GM20000 (cell line): Measurements from ENCODE around the gene VAV3.
"Not testable (repeated sequence)": the region's sequence is repeated elsewhere in the genome, so short reads cannot be mapped to it uniquely, and the experiment has no call there.

Experiments
- DNase-seq: peaks from one replicate; pipeline ENCODE4 v3.0.0; 2012; ENCODE audit warnings: low spot score
- TF ChIP-seq, protein P1 (sequence below): IDR thresholded peaks from 2 replicates; pipeline ENCODE4 v1.5.1; 2012; ENCODE audit warnings: mild to moderate bottlenecking, control low read depth; ENCODE audit errors: extremely low read depth, missing control alignments

Gene VAV3

DNA sequence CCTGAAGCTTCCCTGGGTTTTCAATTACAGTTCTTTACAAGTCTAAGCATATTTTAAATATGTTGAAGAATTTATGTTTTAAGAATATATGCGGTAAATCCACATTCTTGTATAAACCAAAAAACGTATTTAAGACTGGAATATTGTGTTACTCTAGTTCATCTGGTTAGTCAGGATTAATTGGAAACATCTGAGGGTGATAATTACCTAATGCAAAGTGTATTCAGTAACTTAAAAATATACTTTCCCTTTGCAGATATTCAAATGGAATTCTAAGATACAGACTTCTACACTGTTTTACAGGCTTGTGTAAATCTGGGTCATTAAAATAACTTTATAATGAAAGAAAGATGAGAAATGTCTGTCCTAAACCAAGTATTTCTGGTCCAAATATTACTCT lies 302.0 kb downstream of the VAV3 start:
- TF ChIP-seq, protein P1, sequence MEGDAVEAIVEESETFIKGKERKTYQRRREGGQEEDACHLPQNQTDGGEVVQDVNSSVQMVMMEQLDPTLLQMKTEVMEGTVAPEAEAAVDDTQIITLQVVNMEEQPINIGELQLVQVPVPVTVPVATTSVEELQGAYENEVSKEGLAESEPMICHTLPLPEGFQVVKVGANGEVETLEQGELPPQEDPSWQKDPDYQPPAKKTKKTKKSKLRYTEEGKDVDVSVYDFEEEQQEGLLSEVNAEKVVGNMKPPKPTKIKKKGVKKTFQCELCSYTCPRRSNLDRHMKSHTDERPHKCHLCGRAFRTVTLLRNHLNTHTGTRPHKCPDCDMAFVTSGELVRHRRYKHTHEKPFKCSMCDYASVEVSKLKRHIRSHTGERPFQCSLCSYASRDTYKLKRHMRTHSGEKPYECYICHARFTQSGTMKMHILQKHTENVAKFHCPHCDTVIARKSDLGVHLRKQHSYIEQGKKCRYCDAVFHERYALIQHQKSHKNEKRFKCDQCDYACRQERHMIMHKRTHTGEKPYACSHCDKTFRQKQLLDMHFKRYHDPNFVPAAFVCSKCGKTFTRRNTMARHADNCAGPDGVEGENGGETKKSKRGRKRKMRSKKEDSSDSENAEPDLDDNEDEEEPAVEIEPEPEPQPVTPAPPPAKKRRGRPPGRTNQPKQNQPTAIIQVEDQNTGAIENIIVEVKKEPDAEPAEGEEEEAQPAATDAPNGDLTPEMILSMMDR, result no peak
- DNase-seq, result no peak

DNA sequence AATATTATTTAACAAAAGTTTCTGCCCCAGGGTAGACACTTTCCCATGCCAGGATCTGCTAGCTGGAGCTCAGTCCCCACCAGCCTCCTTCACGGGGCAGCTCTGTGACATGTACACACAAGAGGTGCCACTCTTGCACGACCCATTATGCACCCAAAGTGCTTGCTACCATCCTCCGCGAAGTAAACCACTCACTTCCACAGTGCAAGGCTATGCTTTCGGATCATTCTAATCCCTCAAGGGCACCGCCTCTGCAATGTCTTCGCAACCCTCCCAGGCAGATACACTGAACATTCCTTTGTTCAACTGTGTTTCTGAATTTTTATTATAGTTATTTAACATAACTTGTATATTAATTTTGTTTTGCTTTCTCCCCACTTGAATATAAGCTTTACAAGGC lies 303.8 kb downstream of the VAV3 start:
- DNase-seq, result no peak
- TF ChIP-seq, protein P1, result no peak

GRCh38 chr1:107659961-107660360 lies 305.0 kb downstream of the VAV3 start:
- DNase-seq, result no peak
- TF ChIP-seq, protein P1, result no peak

DNA sequence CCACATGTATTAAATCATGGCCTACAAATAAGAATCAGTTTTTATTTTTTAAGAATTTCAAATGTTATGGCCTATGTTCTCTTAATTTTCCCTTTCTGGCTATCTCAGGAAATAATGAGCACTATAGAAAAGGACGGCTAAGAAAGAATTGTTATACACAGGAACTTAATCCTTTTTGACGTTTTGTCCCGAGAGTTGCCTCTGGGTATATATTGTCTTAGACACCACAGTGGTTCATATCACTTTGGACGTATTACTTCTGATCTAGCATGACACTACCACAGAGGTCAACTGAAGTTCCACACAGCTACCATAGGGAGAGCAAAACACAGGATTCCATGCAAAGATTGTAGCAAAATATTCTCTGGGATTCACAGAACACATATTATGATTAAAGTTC lies 307.6 kb downstream of the VAV3 start:
- TF ChIP-seq, protein P1, result no peak
- DNase-seq, result no peak

DNA sequence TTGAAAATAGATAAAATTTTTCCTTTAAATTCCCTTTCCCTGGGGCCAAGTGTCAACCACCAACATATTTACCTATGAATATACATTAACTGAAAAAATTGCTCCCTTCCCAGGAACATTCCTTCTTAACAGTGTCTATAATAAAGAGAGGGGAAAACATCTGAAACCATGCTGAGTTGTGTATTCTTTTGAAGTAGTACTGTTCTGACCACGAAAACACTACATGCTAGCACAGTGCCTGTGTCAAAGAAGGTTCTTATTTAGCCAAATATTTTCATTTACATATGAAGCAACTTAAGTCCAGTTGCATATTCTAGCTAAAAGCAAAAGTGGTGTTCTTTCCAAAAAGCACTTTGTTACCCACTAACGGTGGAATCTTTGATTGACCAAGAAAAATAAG lies 311.2 kb downstream of the VAV3 start:
- DNase-seq, result no peak
- TF ChIP-seq, protein P1, result no peak

DNA sequence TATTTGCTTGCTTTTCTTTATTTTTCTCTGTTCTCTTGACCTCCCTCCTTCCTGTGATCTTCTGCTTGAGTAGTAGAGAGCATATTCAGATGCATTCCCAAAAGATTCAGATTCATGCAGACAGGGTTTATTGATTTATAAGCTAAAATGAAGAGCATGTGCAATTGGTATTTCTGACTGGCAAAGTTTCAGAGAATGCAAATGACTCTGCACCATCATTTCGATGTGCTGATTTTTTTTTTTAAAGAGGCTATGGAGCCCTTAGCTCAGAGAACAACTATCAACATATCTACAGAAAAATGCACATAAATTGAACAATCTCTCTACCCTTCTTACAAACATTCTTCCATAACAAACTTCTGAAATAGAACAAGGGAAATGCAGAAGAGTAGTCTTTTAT lies 312.0 kb downstream of the VAV3 start:
- DNase-seq, result no peak
- TF ChIP-seq, protein P1, result no peak

DNA sequence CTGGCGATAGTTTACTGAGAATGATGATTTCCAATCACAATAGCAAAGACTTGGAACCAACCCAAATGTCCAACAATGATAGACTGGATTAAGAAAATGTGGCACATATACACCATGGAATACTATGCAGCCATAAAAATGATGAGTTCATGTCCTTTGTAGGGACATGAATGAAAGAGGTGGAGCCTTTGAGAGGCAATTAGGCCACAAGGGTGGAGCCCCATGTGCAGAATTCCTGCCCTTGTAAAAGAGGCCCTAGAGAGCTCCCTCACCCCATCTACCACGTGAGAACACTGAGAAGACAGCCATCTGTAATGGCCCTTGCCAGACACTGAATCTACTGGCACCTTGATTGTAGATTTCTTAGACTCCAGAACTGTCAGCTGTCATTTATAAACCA lies 314.2 kb downstream of the VAV3 start:
- DNase-seq, result not testable (repeated sequence)

GRCh38 chr1:107649023-107649422 lies 316.0 kb downstream of the VAV3 start:
- TF ChIP-seq, protein P1, result no peak
- no peak for DNase-seq
